Mesothelial cell of epicardium (in vitro differentiated cells): ENCODE data around the gene SLC22A5. TPM values are rescaled to one million over a fixed set of nuclear protein-coding genes. Genes with fewer than 3 reads are reported as not detected.

Experiments
- DNase-seq, 2 experiments: peaks; one replicate each; pipeline ENCODE4 v3.0.0; 2021; ENCODE audit warnings: low spot score in 2 of 2; ENCODE audit not compliant: unreplicated experiment in 2 of 2
- H3K27ac Mint-ChIP-seq: 2 replicates; pipeline ENCODE4 v1.8.0; 2021; ENCODE audit warnings: mixed read lengths
- H3K27me3 Mint-ChIP-seq: 2 replicates; pipeline ENCODE4 v1.8.0; 2021; ENCODE audit warnings: low read depth, mixed read lengths
- H3K36me3 Mint-ChIP-seq: 2 replicates; pipeline ENCODE4 v1.8.0; 2021; ENCODE audit warnings: mixed read lengths
- H3K4me1 Mint-ChIP-seq: 2 replicates; pipeline ENCODE4 v1.8.0; 2021; ENCODE audit warnings: mixed read lengths
- H3K4me3 Mint-ChIP-seq: 2 replicates; pipeline ENCODE4 v1.8.0; 2021; ENCODE audit warnings: mild to moderate bottlenecking, moderate library complexity, mixed read lengths
- H3K9me3 Mint-ChIP-seq: 2 replicates; pipeline ENCODE4 v1.8.0; 2021; ENCODE audit warnings: mixed read lengths
- total RNA-seq: library from RNA; stranded (reverse); gene quantifications from 3 replicates; pipeline ENCODE4 v1.2.1, GENCODE V29; 2021
- TF ChIP-seq, protein P1 (sequence below): fragments of 200-600 bp; sonication (generic); IDR thresholded peaks from one replicate; pipeline ENCODE4 v1.5.0; 2021; ENCODE audit warnings: antibody characterized with exemption; ENCODE audit not compliant: unreplicated experiment

SLC22A5 gene
- total RNA-seq, 1 donor from 2014 or later: 31.1 TPM

- TF ChIP-seq, protein P1, sequence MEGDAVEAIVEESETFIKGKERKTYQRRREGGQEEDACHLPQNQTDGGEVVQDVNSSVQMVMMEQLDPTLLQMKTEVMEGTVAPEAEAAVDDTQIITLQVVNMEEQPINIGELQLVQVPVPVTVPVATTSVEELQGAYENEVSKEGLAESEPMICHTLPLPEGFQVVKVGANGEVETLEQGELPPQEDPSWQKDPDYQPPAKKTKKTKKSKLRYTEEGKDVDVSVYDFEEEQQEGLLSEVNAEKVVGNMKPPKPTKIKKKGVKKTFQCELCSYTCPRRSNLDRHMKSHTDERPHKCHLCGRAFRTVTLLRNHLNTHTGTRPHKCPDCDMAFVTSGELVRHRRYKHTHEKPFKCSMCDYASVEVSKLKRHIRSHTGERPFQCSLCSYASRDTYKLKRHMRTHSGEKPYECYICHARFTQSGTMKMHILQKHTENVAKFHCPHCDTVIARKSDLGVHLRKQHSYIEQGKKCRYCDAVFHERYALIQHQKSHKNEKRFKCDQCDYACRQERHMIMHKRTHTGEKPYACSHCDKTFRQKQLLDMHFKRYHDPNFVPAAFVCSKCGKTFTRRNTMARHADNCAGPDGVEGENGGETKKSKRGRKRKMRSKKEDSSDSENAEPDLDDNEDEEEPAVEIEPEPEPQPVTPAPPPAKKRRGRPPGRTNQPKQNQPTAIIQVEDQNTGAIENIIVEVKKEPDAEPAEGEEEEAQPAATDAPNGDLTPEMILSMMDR: no peak
- Mint-ChIP-seq H3K4me1 (peaks cover 46% of the 10 kb centered on the region), H3K36me3 (peaks cover 4% of the 10 kb centered on the region), H3K4me3 (no peak overlapping the region), H3K27me3 (peaks cover 3% of the 10 kb centered on the region), H3K9me3 (no peaks in the 10 kb centered on the region), H3K27ac (no peak overlapping the region)
- no peak for DNase-seq
Measured at GRCh38 chr5:132430746-132431145, 61.2 kb downstream of the SLC22A5 start.

DNA sequence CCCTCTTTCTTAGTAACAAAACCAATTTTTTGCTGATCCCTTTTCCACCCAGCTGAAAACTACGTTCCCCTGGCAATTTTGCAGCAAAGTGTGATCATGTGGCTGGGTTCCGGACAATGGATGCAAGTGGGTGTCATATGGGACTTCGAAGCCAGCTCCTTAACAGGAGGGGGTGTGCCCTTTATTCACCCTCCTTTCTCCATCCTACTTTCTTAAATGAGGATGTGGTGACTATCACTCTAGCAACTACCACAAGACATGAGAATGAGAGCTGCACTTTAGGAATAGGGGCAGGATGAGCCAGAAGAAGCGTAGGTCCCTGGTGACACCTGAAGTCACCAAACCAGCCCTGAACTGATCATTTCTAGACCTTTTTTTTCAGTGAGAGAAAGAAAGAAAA, 62.1 kb downstream of the SLC22A5 start:
- Mint-ChIP-seq H3K9me3 (no peaks in the 10 kb centered on the region), H3K4me1 (peaks cover 45% of the 10 kb centered on the region), H3K36me3 (peaks cover 4% of the 10 kb centered on the region), H3K27me3 (peaks cover 3% of the 10 kb centered on the region), H3K4me3 (no peak overlapping the region), H3K27ac (no peak overlapping the region)
- TF ChIP-seq, protein P1: no peak
- no peak for DNase-seq

- Mint-ChIP-seq H3K9me3 (no peaks in the 10 kb centered on the region), H3K4me3 (no peak overlapping the region), H3K27me3 (peaks cover 3% of the 10 kb centered on the region), H3K36me3 (peaks cover 4% of the 10 kb centered on the region), H3K27ac (no peak overlapping the region), H3K4me1 (peaks cover 45% of the 10 kb centered on the region)
- TF ChIP-seq, protein P1: no peak
- DNase-seq: no peak
Measured at GRCh38 chr5:132433141-132433540, 63.6 kb downstream of the SLC22A5 start.

DNA sequence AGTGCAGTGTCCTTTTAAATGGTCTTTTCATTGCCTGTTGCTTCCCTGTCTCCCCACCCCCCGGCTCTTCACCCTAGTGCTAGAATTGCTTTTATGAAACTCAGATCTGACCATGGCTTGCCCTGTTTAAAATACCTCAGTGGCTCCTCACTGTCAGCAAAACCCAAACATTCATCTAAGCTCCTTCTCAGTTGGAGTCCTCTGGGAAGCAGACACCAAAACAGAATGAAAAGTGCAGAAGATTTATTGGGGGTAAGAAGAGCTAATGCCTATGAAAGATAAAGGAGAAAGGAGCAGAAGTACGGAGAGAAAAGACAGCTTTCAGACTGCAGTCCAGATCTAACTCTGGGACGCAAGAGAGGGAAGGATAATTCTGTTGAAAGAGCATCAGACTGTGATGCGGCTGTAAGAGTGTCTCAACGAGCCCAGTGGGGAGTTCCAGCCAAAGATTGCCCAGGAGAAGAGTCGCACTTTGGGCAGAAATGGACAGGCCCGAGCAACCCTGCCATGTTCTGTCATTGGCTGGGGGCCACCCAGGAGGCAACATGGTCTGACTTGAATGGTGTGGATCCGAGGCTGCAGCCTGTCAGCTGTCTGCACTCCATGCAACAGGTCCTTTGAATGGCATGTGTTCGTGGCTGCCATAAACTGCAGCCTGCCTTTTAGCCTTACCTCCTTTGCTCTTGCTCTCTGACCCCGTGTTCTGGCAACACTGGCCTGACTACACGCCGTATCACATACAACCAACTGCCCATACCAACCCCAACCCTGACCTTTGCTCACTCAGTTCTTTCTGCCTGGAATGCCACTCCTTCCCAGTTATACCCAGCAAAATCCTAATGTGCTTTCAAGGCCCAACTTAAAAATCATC, 65.1 kb downstream of the SLC22A5 start:
- no peak overlapping the region for H3K4me3 Mint-ChIP-seq
- H3K36me3 Mint-ChIP-seq: peaks cover 4% of the 10 kb centered on the region
- H3K27me3 Mint-ChIP-seq: peaks cover 3% of the 10 kb centered on the region
- peaks cover 30% of the 10 kb centered on the region for H3K4me1 Mint-ChIP-seq
- TF ChIP-seq, protein P1: no peak
- H3K27ac Mint-ChIP-seq: peak overlapping the region; percentile 11
- DNase-seq: no peak
- no peaks in the 10 kb centered on the region for H3K9me3 Mint-ChIP-seq

DNA sequence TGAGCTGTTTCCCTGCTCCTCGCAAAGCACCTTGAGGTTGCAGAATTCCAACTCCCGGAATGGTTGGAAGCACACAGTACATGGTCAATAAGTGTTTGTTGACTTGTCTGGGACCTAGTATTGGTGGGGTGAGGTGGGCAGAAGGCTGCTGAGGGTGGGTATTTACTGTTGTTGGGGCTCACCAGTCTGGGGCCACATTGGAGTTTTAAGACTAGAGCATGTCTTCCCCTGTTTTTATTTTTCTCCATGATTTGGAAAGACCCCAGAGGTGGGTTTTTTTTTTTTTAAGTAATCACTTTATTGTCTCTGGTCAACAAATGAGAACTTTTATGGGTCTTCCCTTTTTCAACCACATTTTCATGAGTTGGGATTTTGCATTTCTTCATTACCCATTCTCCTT, 65.9 kb downstream of the SLC22A5 start:
- TF ChIP-seq, protein P1: no peak
- Mint-ChIP-seq H3K4me3 (no peak overlapping the region), H3K27ac (no peak overlapping the region), H3K36me3 (peaks cover 4% of the 10 kb centered on the region), H3K27me3 (peaks cover 3% of the 10 kb centered on the region), H3K9me3 (no peaks in the 10 kb centered on the region), H3K4me1 (peaks cover 24% of the 10 kb centered on the region)
- no peak for DNase-seq
